NOMO-1 treated with DMSO at 0.1 percent for 48 hours (cell line): ENCODE results near the gene PIAS4.

Source experiments
- DNase-seq: peaks from one replicate; lab custom pipeline; 2025; ENCODE audit not compliant: unreplicated experiment; lab: John Stamatoyannopoulos, UW

PIAS4 gene

DNA sequence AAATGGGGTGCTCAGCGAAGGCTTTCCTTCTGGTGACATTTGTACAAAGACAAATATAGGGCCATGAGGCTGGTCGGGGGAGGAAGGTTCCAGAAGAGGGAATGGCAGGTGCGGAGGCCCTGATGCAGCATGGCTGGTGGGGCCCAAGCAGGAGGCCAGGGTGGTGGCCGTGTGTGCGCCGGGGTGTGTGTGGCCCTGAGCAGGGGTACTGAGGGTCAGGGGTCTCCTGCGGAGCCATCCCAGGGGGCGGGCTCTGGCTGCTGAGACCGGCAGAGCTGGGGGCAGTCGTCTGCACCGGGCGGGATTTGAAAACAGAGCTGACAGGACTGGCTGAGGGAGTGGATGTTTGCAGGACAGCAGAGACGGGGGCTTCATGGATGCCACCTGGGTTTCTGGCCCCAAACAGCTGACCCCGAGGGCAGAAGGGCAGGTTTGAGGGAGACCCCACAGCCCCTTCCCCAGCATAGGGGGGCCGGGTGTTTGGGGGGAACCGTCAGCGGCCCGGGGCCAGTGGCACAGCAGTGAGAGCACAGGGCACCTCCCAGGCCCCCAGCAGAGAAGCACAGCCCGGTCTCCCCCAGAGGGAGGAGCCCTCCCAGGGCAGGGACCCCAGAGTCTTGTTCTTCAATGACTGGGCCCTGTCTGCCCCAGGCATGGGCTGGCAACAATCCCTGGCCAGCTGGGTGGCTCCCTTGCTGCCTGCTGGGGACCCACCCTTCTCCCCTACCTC lies 11.4 kb downstream of the PIAS4 start:
- DNase-seq, result no peak

GRCh38 chr19:4019578-4019977 lies 12.0 kb downstream of the PIAS4 start:
- DNase-seq, result no peak

DNA sequence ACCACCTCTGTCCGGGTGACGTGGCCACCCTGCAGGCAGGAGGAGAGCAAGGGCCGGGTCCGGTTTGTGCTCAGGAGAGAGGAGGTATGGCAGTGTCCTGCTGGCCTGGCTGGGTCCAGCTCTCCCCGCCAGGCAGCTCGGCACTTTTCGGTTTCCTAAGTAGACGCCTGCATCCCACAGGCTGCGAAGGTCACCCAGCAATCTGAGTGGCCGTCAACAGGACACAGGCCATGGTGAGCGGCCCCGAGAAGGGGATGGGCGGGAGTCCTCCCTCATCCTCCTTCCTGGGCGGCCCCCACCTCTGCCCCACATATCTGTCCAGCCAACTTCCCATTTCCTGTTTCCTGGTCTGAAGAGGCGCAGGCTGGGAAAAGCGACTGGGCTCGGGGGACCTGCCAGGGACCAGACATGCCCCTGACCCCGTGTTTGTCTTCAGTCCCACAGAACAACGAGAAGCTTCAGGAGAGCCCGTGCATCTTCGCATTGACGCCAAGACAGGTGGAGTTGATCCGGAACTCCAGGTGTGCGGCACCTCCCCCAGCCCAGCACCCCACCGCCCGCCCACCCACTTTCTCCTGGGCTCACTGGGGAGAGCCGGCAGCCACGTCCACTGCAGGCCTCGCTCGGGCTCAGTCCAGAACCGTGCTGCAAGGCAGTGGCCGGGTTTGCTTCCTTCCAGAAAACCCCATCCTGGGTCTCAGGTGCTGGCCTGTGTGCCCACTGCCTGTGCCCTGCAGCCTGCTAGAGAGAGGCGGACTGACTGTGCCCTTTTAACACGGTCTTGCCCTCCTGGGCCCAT lies 16.3 kb downstream of the PIAS4 start:
- DNase-seq, result no peak

GRCh38 chr19:4025317-4025716 lies 17.8 kb downstream of the PIAS4 start:
- DNase-seq, result no peak

GRCh38 chr19:4027146-4027545 lies 19.6 kb downstream of the PIAS4 start:
- DNase-seq, result no peak

DNA sequence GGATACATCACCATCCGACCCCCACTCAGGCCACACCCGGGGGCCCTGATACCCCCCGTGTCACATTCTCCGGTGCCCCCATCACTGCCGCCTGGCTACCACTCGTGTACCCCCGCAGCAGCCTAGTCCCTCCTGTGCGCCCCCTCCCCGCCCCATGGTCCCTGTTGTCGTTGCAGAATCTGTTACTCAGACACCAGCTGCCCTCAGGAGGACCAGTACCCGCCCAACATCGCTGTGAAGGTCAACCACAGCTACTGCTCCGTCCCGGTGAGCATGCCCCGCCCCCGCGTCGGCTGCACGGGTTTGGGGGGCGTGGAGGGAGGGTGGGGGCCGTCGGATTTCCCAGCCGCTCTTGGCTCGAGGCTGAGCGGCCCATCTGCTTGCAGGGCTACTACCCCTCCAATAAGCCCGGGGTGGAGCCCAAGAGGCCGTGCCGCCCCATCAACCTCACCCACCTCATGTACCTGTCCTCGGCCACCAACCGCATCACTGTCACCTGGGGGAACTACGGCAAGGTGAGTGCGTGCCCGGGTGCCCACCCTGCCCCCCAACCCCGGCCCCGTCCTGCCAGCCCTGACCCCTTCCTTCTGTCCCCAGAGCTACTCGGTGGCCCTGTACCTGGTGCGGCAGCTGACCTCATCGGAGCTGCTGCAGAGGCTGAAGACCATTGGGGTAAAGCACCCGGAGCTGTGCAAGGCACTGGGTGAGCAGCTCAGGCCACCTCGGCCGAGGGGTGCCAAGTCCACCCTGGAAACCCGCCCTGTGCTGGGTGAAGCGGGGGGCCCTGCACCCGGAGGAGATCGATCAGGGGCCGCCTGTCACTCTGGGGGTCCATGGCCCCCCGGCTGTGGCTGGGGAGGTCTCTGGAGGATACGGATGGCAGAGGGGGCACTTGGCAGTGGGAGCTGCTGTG lies 21.1 kb downstream of the PIAS4 start:
- no peak for DNase-seq

- DNase-seq, result no peak
Measured at GRCh38 chr19:4029247-4029614, 21.7 kb downstream of the PIAS4 start.

DNA sequence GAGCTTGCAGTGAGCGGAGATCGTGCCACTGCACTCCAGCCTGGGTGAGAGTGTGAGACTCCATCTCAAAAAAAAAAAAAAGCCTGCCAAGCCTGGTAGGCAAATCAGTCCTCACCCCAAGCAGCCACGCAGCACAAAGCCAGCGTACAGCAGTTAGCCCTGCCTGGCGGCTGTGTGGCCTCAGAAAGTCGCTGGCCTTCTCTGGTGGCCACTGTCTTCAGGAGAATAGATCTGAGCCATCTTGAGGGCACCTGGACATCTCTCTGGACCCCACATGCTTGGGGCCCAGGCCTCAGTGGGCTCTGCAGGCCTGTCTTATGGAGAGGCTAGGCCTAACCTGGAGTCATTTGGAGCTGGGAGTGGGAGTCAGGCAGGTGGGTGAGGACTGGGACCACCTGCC lies 23.0 kb downstream of the PIAS4 start:
- DNase-seq, result no peak

DNA sequence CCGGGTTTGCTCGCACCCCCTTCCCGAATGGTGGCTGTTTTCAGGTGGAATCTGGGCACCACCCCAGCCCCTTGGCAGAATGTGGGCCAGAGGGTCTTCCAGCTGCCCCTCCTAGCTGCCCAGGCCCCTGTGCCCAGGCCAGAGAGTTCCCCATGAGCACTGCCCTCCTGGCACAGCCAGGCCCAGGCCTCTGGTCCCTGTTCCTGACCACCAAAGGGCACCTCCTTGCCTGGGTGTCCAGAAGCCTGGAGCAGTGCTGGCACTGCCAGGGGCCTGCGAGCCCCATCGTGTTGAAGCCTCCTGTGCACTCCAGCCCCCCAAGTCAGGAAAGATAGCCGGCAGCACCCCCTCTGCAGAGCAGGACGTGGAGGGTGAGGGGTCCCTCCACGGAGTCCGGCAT lies 23.4 kb downstream of the PIAS4 start:
- DNase-seq, result no peak

DNA sequence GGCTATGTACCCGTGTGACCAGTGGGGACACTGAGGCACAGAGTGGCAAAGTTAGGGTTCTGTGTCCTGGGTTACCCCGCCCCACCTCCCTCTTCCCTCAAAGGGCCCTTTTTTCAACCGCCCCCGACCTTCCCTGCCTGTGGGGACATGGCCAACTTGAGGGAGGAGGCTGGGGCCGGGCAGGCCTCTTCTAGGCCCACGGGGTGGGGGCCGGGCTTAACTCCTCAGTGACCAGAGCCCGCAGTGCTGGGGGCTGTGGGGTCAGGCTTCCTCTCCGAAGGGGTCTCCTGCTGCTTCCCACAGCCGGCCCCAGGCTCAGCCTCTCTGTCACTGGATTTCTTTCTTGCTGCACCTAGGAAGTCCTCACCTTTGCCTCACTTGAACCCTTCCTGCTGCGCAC lies 23.9 kb downstream of the PIAS4 start:
- DNase-seq, result no peak

DNA sequence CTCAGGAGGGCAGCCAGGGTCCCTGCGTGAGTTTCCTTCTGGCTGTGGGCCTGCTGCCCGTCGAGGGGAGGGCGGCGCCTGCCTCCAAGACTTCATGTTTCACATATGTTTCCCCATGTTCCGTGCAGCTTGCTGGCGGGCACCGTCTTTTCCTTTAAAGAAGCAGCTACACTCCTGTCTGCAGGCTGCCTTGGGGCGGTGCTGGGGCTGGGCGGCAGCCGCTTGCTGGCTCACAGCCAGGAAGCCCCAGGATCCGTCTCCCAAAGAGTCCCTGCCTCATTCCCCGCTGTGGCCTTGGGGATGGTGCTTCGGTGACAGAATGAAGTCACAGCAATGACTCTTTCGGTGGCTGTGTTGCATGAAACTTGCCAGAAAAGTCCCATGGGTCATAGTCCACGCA lies 24.9 kb downstream of the PIAS4 start:
- DNase-seq, result no peak

DNA sequence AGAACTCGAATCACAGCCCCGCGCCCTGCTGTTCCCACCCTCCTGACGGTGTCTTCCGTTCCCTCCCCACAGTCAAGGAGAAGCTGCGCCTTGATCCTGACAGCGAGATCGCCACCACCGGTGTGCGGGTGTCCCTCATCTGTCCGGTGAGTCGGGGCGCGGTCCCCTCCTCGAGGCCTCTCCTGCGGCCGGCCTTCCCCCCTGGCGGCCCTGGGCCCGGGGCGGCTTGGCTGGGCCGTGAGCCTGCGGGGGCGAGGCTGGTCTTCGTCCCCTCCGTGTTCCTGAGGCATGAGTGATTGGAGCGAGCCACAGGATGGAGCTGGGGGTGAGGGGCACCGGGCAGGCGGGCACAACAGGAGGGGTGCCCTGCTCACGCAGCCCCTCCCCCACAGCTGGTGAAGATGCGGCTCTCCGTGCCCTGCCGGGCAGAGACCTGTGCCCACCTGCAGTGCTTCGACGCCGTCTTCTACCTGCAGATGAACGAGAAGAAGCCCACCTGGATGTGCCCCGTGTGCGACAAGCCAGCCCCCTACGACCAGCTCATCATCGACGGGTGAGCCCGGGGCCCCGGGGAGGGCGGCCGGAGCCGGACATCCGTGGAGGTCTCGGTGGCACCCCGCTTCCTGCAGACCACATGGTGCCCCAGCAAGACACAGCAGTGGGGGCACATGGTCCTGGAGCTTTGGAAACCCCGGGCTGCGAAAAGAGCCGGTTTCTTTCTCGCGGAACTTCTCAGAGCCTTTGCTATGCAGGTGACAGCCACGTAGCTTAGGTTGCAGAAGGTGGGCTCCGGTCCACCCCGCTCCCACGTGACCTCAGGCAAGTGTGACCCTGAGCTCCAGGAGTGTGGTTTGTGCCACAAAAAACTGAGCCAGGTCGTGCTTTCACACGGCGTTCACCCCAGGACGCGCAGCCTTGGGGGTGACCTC lies 25.8 kb downstream of the PIAS4 start:
- no peak for DNase-seq

DNA sequence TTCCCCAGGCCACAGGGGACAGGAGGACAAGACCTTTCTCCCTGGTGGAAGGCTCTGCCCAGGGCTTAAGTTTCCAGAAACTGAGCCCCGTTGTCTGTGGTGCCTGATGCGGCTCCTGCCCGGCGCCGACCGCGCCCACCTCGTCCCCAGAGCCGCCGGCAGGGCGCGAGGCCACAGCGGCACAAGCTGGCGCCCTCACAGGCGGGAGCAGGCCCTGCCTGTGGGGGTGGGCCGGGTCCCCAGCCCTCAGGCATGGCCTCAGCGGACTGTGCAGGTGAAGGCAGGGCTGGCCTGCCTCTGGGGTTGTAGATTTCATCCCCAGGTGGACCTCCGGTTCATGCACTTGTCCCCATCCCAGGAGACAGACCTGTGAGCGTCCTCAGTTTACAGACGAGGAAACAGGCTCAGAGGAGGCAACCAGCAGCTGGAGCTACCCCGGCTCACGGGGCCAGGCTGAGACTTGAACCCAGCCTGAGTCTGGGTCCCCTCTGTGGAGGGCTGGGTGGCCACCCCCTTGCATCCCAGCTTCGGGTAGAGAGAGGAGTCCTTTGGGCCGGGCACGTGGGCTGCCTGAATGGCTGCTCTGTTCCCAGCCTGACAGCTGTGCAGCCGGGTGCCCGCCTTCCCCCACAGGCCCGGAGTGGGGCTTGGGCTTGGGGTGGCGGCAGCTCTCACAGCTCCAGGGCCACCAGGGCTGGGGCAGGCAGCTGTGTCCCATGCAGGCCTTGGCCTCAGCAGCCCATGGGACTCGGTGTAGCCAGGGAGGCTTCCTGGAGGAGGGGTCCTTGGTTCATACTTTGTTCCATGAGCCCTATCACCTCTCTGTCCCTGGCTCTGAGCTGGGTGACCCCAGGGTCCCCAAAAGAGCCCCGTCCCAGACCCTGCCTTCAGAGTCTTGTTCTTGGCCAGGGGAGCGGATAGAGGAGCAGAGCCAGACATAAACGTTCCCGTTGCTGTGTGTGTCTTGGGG lies 26.8 kb downstream of the PIAS4 start:
- DNase-seq, result no peak

DNA sequence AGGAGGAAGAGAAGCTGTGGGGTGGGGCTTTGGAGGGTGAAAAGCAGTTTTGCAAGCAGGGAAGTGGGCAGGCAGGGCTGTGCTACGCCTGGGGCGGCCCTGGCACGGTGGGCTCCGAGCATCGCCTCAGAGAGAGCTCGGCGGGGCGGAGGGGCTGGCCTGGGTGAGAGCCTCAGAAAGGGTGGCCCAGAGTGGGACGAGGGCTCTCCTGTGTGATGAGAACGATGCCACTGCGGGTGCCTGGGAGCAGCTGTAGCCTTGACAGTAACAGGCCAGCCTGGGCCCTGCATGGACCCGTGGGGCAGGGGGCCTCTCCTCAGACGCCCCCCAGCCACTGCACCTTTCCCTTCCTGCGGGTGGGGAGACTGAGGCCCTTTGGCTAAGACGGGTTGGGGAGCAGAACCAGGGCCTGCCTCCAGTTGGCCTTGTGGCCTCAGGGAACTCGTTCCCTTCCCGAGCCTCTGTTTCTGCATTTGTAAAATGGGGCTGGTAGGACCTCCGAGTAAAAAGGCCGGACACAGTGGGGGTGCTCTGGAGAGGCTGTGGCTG lies 27.6 kb downstream of the PIAS4 start:
- DNase-seq, result no peak

GRCh38 chr19:4035582-4035981 lies 28.0 kb downstream of the PIAS4 start:
- no peak for DNase-seq

DNA sequence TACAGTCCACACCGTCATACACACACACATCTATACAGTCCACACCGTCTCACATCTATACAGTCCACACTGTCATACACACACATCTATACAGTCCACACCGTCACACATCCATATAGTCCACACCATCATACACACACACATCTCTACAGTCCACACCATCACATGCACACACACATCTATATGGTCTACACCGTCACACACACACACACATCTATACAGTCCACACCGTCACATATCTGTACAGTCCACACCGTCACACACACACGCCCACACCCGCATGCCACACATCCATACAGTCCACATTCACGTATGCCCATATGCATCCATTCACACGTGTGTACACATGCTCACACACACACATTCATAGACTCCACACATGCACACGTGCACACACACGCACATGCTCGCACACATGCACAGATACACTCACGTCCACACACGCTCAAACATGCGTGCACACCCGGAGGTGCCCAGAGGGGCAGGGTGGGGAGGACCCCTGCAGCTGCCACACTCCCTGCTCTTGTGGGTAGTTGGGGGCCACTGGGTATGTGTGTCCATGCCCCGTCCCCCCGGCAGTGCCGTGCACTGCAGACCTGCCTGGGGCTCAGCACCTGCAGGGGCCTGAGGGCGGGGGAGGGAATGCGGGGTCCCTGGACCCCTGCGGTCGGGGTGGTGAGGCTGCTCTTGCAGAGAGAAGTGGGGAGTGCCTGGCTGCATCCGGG lies 29.2 kb downstream of the PIAS4 start:
- DNase-seq, result no peak

GRCh38 chr19:4037301-4037949 lies 29.9 kb downstream of the PIAS4 start:
- DNase-seq, result no peak

DNA sequence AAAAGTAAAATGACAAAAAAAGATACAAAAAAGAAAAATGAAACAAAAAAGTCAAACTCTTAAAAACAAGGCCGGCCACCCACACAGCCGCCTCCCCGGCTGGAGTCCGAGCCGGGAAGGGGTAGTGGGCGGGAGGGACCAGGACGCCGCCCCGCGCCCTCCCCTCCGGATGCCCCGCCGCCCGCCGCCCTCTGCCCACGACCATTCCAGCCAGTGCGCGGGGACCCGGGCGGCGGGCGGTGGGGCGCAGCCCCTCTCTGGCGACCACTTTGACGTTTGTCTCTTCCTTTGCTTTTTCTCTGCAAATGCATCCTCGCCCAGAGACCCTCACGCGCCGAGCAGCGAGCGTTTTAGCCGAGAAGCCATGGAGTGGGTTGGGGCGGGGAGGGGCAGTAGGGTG lies 30.5 kb downstream of the PIAS4 start:
- no peak for DNase-seq
